Measurements from ENCODE around the gene SFTA2. TPM values are rescaled to one million over a fixed set of nuclear protein-coding genes. Genes with fewer than 3 reads are reported as not detected.

SFTA2 gene
- total and polyA plus RNA-seq, 9 of the 15 experiments (the other 6 are each of a cell fraction or from before 2014, with no cell fraction given): not detected

- TF ChIP-seq MEF2A (IDR thresholded peaks at IDR 0.05; ENCODE audit: control insufficient read depth, low read depth, low read length) (no peak), ZNF740 (CRISPR knock-in tag; IDR thresholded peaks at IDR 0.05) (no peak), ZNF740 (tag; IDR thresholded peaks at IDR 0.05) (no peak), CHD1 (IDR thresholded peaks at IDR 0.05; ENCODE audit: low read length) (no peak), E4F1 (CRISPR knock-in tag; IDR thresholded peaks at IDR 0.05; ENCODE audit: borderline replicate concordance) (no peak), NFRKB (IDR thresholded peaks at IDR 0.05; ENCODE audit: low read depth) (no peak), MAFK (IDR thresholded peaks at IDR 0.05; ENCODE audit: low read length) (no peak), ZBTB5 (IDR thresholded peaks at IDR 0.05) (no peak), NR2F6 (CRISPR knock-in tag; IDR thresholded peaks at IDR 0.05) (no peak), NFE2L1 (tag; IDR thresholded peaks at IDR 0.05; ENCODE audit: borderline replicate concordance, low read depth) (no peak), WHSC1 (IDR thresholded peaks at IDR 0.05; ENCODE audit: low read length) (no peak), MED1 (CRISPR knock-in tag; IDR thresholded peaks at IDR 0.05; ENCODE audit: borderline replicate concordance) (0 out of 2 replicates have a peak, but pooled peaks have one; percentile 38), MTA3 (IDR thresholded peaks at IDR 0.05; ENCODE audit: borderline replicate concordance) (no peak), KLF1 (tag; IDR thresholded peaks at IDR 0.05) (no peak), NR2C1 (IDR thresholded peaks at IDR 0.05) (no peak), NR2C1 (tag; IDR thresholded peaks at IDR 0.05) (no peak), CHAMP1 (IDR thresholded peaks at IDR 0.05) (no peak), PTTG1 (tag; IDR thresholded peaks at IDR 0.05; ENCODE audit: low read depth) (no peak), MXI1 (IDR thresholded peaks at IDR 0.05; ENCODE audit: low read depth, low read length) (no peak)
Measured at GRCh38 chr6:30885999-30886896, 45.7 kb downstream of the SFTA2 start (continued).

Data from K562 (cell line).